ENCODE results near the gene PTPRM. TPM values are rescaled to one million over a fixed set of nuclear protein-coding genes. Genes with fewer than 3 reads are reported as not detected.
A peak's percentile ranks its signal among the peaks of the same experiment; 100 is the strongest.

PTPRM gene
- total and polyA plus RNA-seq, 2 of the 8 experiments (the other 6 are each of a cell fraction or from before 2014, with no cell fraction given) = 4.1 to 7.0 TPM

- TF ChIP-seq BACH1 (IDR thresholded peaks at IDR 0.05; ENCODE audit: low read length) (no peak), ASH2L (IDR thresholded peaks at IDR 0.05; ENCODE audit: low read length) (no peak), E2F6 (IDR thresholded peaks at IDR 0.05) (no peak), RXRA (IDR thresholded peaks at IDR 0.05; ENCODE audit: insufficient read depth, low read depth, low read length) (no peak), SP2 (IDR thresholded peaks at IDR 0.05; ENCODE audit: low read length) (no peak), YY1 (IDR thresholded peaks at IDR 0.05; ENCODE audit: low read depth, low read length) (no peak), CHD1 (IDR thresholded peaks at IDR 0.05; ENCODE audit: low read depth, low read length) (no peak), CBX5 (IDR thresholded peaks at IDR 0.05; ENCODE audit: low read depth, low read length) (no peak), CREB1 (IDR thresholded peaks at IDR 0.05) (no peak), ATF3 (IDR thresholded peaks at IDR 0.05; ENCODE audit: insufficient read depth, low read depth, low read length) (no peak), SIX5 (IDR thresholded peaks at IDR 0.05; ENCODE audit: low read depth, low read length) (no peak)
- Histone ChIP-seq H3K27ac (ENCODE audit: low read depth, low read length) (no peak overlapping the region), H2BK120ac (replicated peaks; ENCODE audit: low read depth, low read length) (no peak overlapping the region), H3K56ac (replicated peaks; ENCODE audit: insufficient read length, low read depth, low read length) (no peak overlapping the region), H4K91ac (replicated peaks; ENCODE audit: insufficient read length, low read length) (no peak overlapping the region), H2AK5ac (ENCODE audit: low read depth, low read length) (no peak overlapping the region), H2BK20ac (ENCODE audit: low read length) (no peak overlapping the region), H3K18ac (ENCODE audit: extremely low read depth, low read length) (no peak overlapping the region), H3K23ac (ENCODE audit: insufficient read length) (no peak overlapping the region), H2BK5ac (ENCODE audit: low read depth, low read length) (no peak overlapping the region), H3K4me2 (ENCODE audit: insufficient read depth in 1 of 2, low read depth in 2 of 2, low read length in 2 of 2) (no peak overlapping the region), H4K5ac (ENCODE audit: insufficient read length, low read depth, low read length) (no peak overlapping the region), H3K9me3 (ENCODE audit: insufficient read depth in 2 of 2, low read depth in 1 of 2, low read length in 1 of 2) (no peaks in the 10 kb centered on the region), H2BK15ac (ENCODE audit: low read length) (no peak overlapping the region), H3K4me1 (replicated peaks in 1 of 4; ENCODE audit: control insufficient read depth in 3 of 4, insufficient read depth in 4 of 4, low read length in 3 of 4) (peaks cover 0 to 13% (median 7%) of the 10 kb centered on the region in 4 experiments; a peak in 5 of 7 replicates), H2BK12ac (ENCODE audit: low read depth, low read length) (peak overlapping the region; percentile 30; the same call in 1 of the 2 replicates), H4K8ac (ENCODE audit: extremely low read depth, insufficient read depth, low read length) (no peak overlapping the region), H2AFZ (ENCODE audit: low read length) (no peak overlapping the region), H3K36me3 (ENCODE audit: control insufficient read depth in 2 of 4, insufficient read depth in 4 of 4, low read length in 3 of 4) (no peaks in the 10 kb centered on the region), H3K79me2 (ENCODE audit: control insufficient read depth in 1 of 2, insufficient read depth in 2 of 2, low read length in 2 of 2) (no peaks in the 10 kb centered on the region), H4K20me1 (replicated peaks in 1 of 2; ENCODE audit: control insufficient read depth in 1 of 2, insufficient read depth in 2 of 2, low read length in 2 of 2) (peaks cover 0 to 1% of the 10 kb centered on the region in 2 experiments), H3K27me3 (replicated peaks in 1 of 4; ENCODE audit: control insufficient read depth in 3 of 4, extremely low read depth in 1 of 4, insufficient read depth in 3 of 4, low read length in 3 of 4) (peaks cover 0 to 12% (median 7%) of the 10 kb centered on the region in 4 experiments; a peak in 4 of 7 replicates), H3K23me2 (ENCODE audit: low read depth, low read length) (peaks cover 7% of the 10 kb centered on the region; the same call in 1 of the 2 replicates), H3K14ac (ENCODE audit: insufficient read length) (no peak overlapping the region), H3K79me1 (ENCODE audit: low read depth, low read length) (no peaks in the 10 kb centered on the region; the same call in 1 of the 2 replicates), H3K4me3 (ENCODE audit: extremely low read depth in 1 of 4, insufficient read depth in 2 of 4, low read depth in 3 of 4, low read length in 4 of 4) (no peak overlapping the region), H3K9ac (replicated peaks in 1 of 4; ENCODE audit: extremely low read depth in 1 of 4, low read depth in 3 of 4, low read length in 3 of 4) (no peak overlapping the region; a peak in 1 of 7 replicates), H3K4ac (replicated peaks; ENCODE audit: insufficient read length, low read depth, low read length) (no peak overlapping the region)
- no peak for FAIRE-seq
- ChIA-PET POLR2A (ENCODE audit: partially characterized antibody) (no interaction called here), CTCF (ENCODE audit: partially characterized antibody) (interaction anchor here (0.8 kb wide), 1 partner anchor 10 kb away, joined by 3 read pairs; no protein-coding TSS in a partner anchor)
- DNase-seq (ENCODE audit: low read depth in 1 of 2, low spot score in 2 of 2) = no peak
- WGBS, 2 experiments (ENCODE audit: extremely low coverage in 1 of 2, insufficient coverage in 1 of 2, insufficient read length in 1 of 2, insufficient replicate concordance in 2 of 2, low coverage in 1 of 2, low lambda C conversion rate in 2 of 2, missing lambda C conversion rate in 1 of 2) = 88% methylated on average over 2 of the region's 2 CpGs; no CpG with 5 or more reads in 1 of the 2 experiments
Observed at GRCh38 chr18:7572822-7573221, 5.7 kb downstream of the PTPRM start.
